ENCODE measurements around the gene MINK1. TPM values are rescaled to one million over a fixed set of nuclear protein-coding genes. Genes with fewer than 3 reads are reported as not detected.

Gene MINK1
- total RNA-seq, 1 experiment from 2014 or later, result 68.8 TPM

DNA sequence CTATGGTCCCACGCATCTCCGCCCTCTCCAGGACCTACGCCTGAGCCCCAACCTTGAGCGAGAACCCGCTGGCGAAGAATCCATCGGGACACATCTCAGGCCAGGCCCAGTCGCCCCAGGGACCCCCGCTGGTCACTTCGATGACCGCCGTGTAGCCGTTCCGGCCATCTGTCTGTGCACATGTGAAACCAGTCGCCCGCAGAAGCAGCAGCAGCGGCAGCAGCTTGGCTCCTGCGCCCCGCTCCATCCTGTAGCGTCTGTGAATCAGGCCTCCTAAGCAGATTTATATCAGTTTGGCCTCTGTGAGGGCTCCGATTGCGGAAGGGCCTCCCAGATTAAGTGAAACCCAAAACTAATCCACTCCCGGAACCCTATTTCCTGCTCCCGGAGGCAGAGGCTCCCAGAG, 47.0 kb upstream of the MINK1 start, which contains the start of gene VMO1:
TSS of gene VMO1 (minus strand) at position 259 of the 406 bp plus-strand sequence. CDS start at position 247, 12 bp downstream.
- Mint-ChIP-seq H3K4me3 (peak within 1 kb of the TSS in 1 of 2 experiments; percentile 42; a peak in 1 of 5 replicates), H3K4me1 (peaks cover 29 to 39% of the 10 kb centered on the region in 2 experiments), H3K9me3 (no peaks in the 10 kb centered on the region; a peak in 1 of 5 replicates), H3K27me3 (ENCODE audit: low read depth) (peaks cover 84% of the 10 kb centered on the region), H3K27ac (peak within 1 kb of the TSS in 1 of 3 experiments; percentile 26; a peak in 1 of 7 replicates), H3K36me3 (ENCODE audit: insufficient read depth in 1 of 3, low read depth in 3 of 3) (no peaks in the 10 kb centered on the region; a peak in 1 of 7 replicates)
- Histone ChIP-seq H3K14ac (ENCODE audit: insufficient read depth, low read length) (no peak within 1 kb of the TSS; the same call in 1 of the 2 replicates), H3K79me2 (ENCODE audit: insufficient read depth, low read length) (no peaks in the 10 kb centered on the region), H3T11ph (ENCODE audit: low read length) (no peak within 1 kb of the TSS), H3K18ac (ENCODE audit: insufficient read length, low read depth, low read length) (peak within 1 kb of the TSS; percentile 11), H2BK15ac (ENCODE audit: low read depth, low read length) (no peak within 1 kb of the TSS), H3K4ac (ENCODE audit: low read depth, low read length) (no peak within 1 kb of the TSS), H2BK12ac (ENCODE audit: insufficient read length, low read depth, low read length) (no peak within 1 kb of the TSS), H3K23me2 (ENCODE audit: insufficient read length, low read depth, low read length, poor library complexity, severe bottlenecking) (peaks cover 17% of the 10 kb centered on the region), H3K4me1 (ENCODE audit: insufficient read depth, low read length) (peaks cover 2% of the 10 kb centered on the region; the same call in 1 of the 2 replicates), H2BK20ac (ENCODE audit: low read depth, low read length, poor library complexity, severe bottlenecking) (no peak within 1 kb of the TSS), H4K8ac (replicated peaks; ENCODE audit: insufficient read length, low read depth, low read length) (no peak within 1 kb of the TSS), H3K9me3 (ENCODE audit: control insufficient read depth, low read depth, low read length) (no peaks in the 10 kb centered on the region), H2AFZ (ENCODE audit: low read length) (no peak within 1 kb of the TSS), H3K79me1 (ENCODE audit: insufficient read depth, low read depth, low read length, poor library complexity, severe bottlenecking) (no peaks in the 10 kb centered on the region), H3K23ac (ENCODE audit: insufficient read length, low read depth, low read length) (no peak within 1 kb of the TSS), H4K91ac (ENCODE audit: insufficient read length, low read depth, low read length) (no peak within 1 kb of the TSS), H4K5ac (ENCODE audit: insufficient read length, low read depth, low read length) (no peak within 1 kb of the TSS), H3K9ac (ENCODE audit: extremely low read depth, insufficient read length, low read length) (no peak within 1 kb of the TSS), H2BK120ac (ENCODE audit: low read depth, low read length, poor library complexity, severe bottlenecking) (no peak within 1 kb of the TSS), H3K56ac (ENCODE audit: insufficient read length, low read depth, low read length) (no peak within 1 kb of the TSS), H4K20me1 (ENCODE audit: control insufficient read depth, insufficient read depth, insufficient read length) (peaks cover 3% of the 10 kb centered on the region), H3K4me2 (ENCODE audit: insufficient read depth, insufficient read length, low read length) (peak within 1 kb of the TSS; percentile 11), H2AK5ac (ENCODE audit: insufficient read length, low read length) (no peak within 1 kb of the TSS), H2BK5ac (ENCODE audit: insufficient read length, low read length) (no peak within 1 kb of the TSS), H3K27me3 (ENCODE audit: insufficient read depth, low read length) (peaks cover 51% of the 10 kb centered on the region), H3K27ac (ENCODE audit: insufficient read length, low read depth, low read length) (no peak within 1 kb of the TSS)
- DNase-seq, result peak; percentile 56
- TF ChIP-seq, protein P1, sequence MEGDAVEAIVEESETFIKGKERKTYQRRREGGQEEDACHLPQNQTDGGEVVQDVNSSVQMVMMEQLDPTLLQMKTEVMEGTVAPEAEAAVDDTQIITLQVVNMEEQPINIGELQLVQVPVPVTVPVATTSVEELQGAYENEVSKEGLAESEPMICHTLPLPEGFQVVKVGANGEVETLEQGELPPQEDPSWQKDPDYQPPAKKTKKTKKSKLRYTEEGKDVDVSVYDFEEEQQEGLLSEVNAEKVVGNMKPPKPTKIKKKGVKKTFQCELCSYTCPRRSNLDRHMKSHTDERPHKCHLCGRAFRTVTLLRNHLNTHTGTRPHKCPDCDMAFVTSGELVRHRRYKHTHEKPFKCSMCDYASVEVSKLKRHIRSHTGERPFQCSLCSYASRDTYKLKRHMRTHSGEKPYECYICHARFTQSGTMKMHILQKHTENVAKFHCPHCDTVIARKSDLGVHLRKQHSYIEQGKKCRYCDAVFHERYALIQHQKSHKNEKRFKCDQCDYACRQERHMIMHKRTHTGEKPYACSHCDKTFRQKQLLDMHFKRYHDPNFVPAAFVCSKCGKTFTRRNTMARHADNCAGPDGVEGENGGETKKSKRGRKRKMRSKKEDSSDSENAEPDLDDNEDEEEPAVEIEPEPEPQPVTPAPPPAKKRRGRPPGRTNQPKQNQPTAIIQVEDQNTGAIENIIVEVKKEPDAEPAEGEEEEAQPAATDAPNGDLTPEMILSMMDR (conservative IDR thresholded peaks at IDR 0.05), result no peak
- WGBS (ENCODE audit: extremely low coverage, insufficient read length, low lambda C conversion rate), result no CpG with 5 or more reads among the region's 24 CpGs
